Right lobe of liver (tissue), 6 donors: Measurements from ENCODE around the gene DENND4A. TPM values are rescaled to one million over a fixed set of nuclear protein-coding genes. Genes with fewer than 3 reads are reported as not detected.

Source experiments
- ATAC-seq, 4 donors: fragments of 200-7000 bp; cut with Tn5 transposase; one replicate each; pipeline ENCODE4 v1.9.1; 2020; ENCODE audit warnings: mild to moderate bottlenecking in 4 of 4, moderate library complexity in 4 of 4
- DNase-seq, 3 donors: peaks; one replicate each; pipeline ENCODE4 v3.0.0-alpha.2; 2020
- H3K27ac ChIP-seq, 3 donors: fragments of 200-600 bp; one replicate each; pipeline ENCODE4 v1.8.0; 2022
- H3K27me3 ChIP-seq, 2 donors: fragments of 200-600 bp; one replicate each; pipeline ENCODE4 v1.8.0; 2022
- H3K36me3 ChIP-seq, 4 donors: fragments of 200-600 bp; sonication (generic) in 1 of 4; one replicate each; pipeline versions ENCODE4 v1.5.1 to v1.8.0; 2017 to 2022; ENCODE audit warnings: control low read depth in 1 of 4
- H3K4me1 ChIP-seq, 4 donors: fragments of 200-600 bp; sonication (generic) in 1 of 4; one replicate each; pipeline versions ENCODE4 v1.5.1 to v1.8.0; 2017 to 2022; ENCODE audit warnings: control low read depth in 1 of 4
- H3K4me3 ChIP-seq, 3 donors: fragments of 200-600 bp; one replicate each; pipeline ENCODE4 v1.8.0; 2022
- H3K9me3 ChIP-seq, 4 donors: fragments of 200-600 bp; sonication (generic) in 1 of 4; one replicate each; pipeline versions ENCODE4 v1.5.1 to v1.8.0; 2017 to 2022; ENCODE audit warnings: control low read depth in 1 of 4
- POLR2A ChIP-seq: fragments of 450-650 bp; IDR thresholded peaks from one replicate; pipeline ENCODE4 v1.6.1; 2017; ENCODE audit warnings: antibody characterized with exemption, mild to moderate bottlenecking
- WGBS: methylation state at CpG from one replicate; pipeline ENCODE4 v1.1.6; 2018; ENCODE audit warnings: low coverage, low lambda C conversion rate; ENCODE audit not compliant: insufficient coverage; ENCODE audit errors: missing lambda C conversion rate; 5-methylcytosine and 5-hydroxymethylcytosine counted together
- intact Hi-C, 2 donors: fragments of 100-400 bp; cut with DNase I; formaldehyde crosslinking; loops; one replicate each; pipeline versions ENCODE4 v1.11.2 to v1.14.1; 2022
- microRNA-seq, 2 donors: library from miRNA; unstranded; fragments of <30 nt; microRNA quantifications; one replicate each; pipeline ENCODE4, GENCODE V29; 2019 to 2020
- small RNA-seq, 2 experiments: library from RNA; depleted of rRNA; stranded (forward); fragments of <200 nt; gene quantifications; one replicate each; pipeline ENCODE3, GENCODE V24; 2016
- total RNA-seq, 6 experiments: library from RNA; depleted of rRNA in 2 of 6; stranded (reverse); fragments of >200 nt in 2 of 6; fragmentation: NEBNext Ultra II Directional in 3 of 6; extraction: Animal tissue kit (Norgen Biotek cat#: 25700) in 3 of 6; gene quantifications; one replicate each; pipeline versions ENCODE4 v1.1.0 to v1.2.4, GENCODE V29; 2016 to 2023
- TF ChIP-seq, protein P1 (sequence below), 4 donors: fragments of 200-600 bp in 3 of 4; fragments of 450-650 bp in 1 of 4; IDR thresholded peaks; one replicate each; pipeline versions ENCODE4 v1.5.1 to v1.8.0; 2016 to 2022; ENCODE audit warnings: antibody characterized with exemption in 4 of 4, mild to moderate bottlenecking in 2 of 4
- donor health status: DM: no; HTN: yes; CAD: no.
- donor health status: DM: no; HTN: no; CAD: no.
- donor health status: DM: no; HTN: no; CAD: no.
- donor health status: DM: no; HTN: yes; CAD: no.
- donor health status: DM: no; HTN: yes; CAD: no.

DENND4A gene
- total RNA-seq, 6 experiments from 2014 or later: 12.7 to 32.4 (median 21.5) TPM

DNA sequence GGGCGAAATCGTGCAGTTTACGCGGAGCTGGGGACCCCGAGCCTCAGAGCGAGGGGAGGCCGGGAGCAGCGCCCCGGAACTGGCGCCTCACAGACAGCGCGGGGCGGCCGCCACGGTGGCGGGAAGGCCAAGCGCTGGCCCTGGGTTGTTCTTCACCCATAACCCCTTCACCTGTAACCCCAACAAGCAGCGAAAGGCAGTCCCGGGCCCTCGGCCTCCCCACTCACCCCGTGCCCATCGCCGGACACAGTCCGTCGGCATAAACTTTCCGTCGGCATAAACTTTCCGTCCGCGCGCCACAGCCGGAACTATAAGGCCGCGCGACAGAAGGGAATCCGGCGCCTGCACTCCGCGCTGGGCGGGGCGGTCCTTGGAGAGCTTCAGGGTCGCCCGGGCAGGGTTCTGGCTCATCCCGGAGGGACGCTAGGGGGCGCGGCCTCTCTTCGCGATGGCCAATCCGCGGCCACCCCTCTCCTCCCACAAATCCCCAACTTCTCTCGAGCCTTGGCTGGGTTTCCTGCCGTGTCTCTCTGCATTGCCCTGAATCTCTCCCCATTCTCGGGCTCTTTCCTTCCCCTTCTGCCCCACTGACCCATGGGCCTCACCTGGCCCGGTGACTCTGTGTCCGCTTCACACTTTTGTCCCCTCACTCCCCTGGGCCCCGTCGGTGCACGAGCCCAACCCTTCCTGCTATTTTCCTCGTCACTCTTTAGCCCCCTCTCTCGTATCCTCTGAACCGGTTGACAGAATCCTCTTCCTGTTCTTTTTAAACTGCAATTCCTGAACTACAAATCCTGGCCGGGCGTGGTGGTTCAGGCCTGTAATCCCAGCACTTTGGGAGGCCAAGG is 181.0 kb downstream of the DENND4A start, which contains the start of gene INTS14:
Gene INTS14, minus strand, starts transcription at position 261 of the 848 bp plus-strand sequence. CDS start 3,751 bp downstream, outside the sequence.
- peaks cover 0 to 2% (median 0%) of the 10 kb centered on the region in 4 donors for H3K36me3 ChIP-seq
- H3K4me3 ChIP-seq: peak within 1 kb of the TSS; percentile 84 to 98 (median 89)
- ATAC-seq: peak; percentile 98 to 100 (median 99)
- peak; percentile 97 to 99 (median 98) for DNase-seq
- H3K27ac ChIP-seq: peak within 1 kb of the TSS; percentile 86 to 94 (median 88)
- no peaks in the 10 kb centered on the region for H3K27me3 ChIP-seq
- TF ChIP-seq, protein P1, sequence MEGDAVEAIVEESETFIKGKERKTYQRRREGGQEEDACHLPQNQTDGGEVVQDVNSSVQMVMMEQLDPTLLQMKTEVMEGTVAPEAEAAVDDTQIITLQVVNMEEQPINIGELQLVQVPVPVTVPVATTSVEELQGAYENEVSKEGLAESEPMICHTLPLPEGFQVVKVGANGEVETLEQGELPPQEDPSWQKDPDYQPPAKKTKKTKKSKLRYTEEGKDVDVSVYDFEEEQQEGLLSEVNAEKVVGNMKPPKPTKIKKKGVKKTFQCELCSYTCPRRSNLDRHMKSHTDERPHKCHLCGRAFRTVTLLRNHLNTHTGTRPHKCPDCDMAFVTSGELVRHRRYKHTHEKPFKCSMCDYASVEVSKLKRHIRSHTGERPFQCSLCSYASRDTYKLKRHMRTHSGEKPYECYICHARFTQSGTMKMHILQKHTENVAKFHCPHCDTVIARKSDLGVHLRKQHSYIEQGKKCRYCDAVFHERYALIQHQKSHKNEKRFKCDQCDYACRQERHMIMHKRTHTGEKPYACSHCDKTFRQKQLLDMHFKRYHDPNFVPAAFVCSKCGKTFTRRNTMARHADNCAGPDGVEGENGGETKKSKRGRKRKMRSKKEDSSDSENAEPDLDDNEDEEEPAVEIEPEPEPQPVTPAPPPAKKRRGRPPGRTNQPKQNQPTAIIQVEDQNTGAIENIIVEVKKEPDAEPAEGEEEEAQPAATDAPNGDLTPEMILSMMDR (IDR thresholded peaks at IDR 0.05): peak; percentile 56 to 85 (median 68)
- TF ChIP-seq POLR2A: peak; percentile 74
- H3K4me1 ChIP-seq: peaks cover 0 to 26% (median 7%) of the 10 kb centered on the region in 4 donors
- H3K9me3 ChIP-seq: no peaks in the 10 kb centered on the region
- intact Hi-C loops: no loop called here
- under 1% methylated on average over 36 of the region's 64 CpGs for WGBS

Small RNA genes lying within 50 kb of the gene (microRNA-seq; reads per million reads assigned to microRNA genes)
- 0.64 to 1.2 reads per million in 2 donors for gene MIR4511

Small RNA genes lying within 50 kb of the gene (small RNA-seq; reads per million reads assigned to genes)
- 0 reads per million in 2 experiments for gene MIR4511
- 0 reads per million in 2 experiments for gene SNORD13E

Other genes with a start within 250 kb of the DENND4A start
- 10 to 100 TPM; 15.3 to 19.8 (median 17.4) TPM for gene INTS14, start 181.2 kb downstream of the DENND4A start, total RNA-seq
- 1 to 10 TPM; 1.7 to 5.0 (median 4.8) TPM for gene SLC24A1, start 170.4 kb downstream of the DENND4A start, total RNA-seq
- 100 to 1,000 TPM in 1 of 6 experiments, 10 to 100 TPM in 5; 50.3 to 110 (median 81.6) TPM for gene RAB11A, start 77.2 kb upstream of the DENND4A start, total RNA-seq